GM19240 (cell line): ENCODE data around the gene HYAL4.

Source experiments
- DNase-seq: peaks from one replicate; pipeline ENCODE4 v3.0.0; 2011; ENCODE audit warnings: low spot score; ENCODE audit not compliant: insufficient read length

HYAL4 gene

DNA sequence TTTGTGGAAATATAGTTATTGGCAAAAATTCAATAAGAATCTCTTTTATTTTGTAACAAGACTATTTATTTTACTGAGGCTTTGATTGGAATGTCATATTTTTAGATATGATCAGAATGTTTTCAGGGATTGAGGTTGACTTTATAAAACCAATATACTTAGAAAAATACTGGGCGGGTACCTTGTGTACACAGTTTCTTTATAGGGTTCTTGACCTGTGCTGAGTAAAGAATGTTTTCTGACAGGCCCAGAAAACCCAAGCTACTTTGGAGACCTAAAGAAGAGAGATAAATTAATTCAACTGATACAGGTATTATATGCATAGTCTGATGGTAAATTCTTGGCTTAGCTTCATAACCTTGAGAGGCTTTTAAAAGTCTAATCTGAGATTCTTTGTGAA, 56.1 kb downstream of the HYAL4 start:
- no peak for DNase-seq

GRCh38 chr7:123905714-123906113, 60.7 kb downstream of the HYAL4 start:
- DNase-seq: no peak

GRCh38 chr7:123916240-123916724, 71.3 kb downstream of the HYAL4 start:
- DNase-seq: no peak

GRCh38 chr7:123917878-123918277, 72.9 kb downstream of the HYAL4 start:
- no peak for DNase-seq

- no peak for DNase-seq
Observed at GRCh38 chr7:123918309-123918708, 73.3 kb downstream of the HYAL4 start.

DNA sequence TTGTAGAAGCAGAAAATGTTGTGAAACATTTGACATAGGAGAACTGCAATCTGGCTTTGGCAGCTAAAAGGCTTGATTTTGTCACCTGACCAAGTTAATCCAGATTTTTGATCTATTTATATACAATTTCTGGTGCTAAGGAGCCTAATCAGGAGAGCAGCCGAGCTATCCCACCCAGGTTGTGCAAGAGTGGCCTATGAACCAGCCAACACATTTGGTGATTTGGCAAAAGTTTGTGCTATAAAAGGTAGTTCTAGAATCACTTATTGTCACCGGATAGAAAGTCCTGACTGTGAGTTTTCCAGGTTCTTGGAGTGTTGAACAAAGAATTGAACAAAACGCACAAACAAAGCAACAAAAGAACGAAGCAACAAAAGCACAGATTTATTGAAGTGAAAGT, 78.6 kb downstream of the HYAL4 start:
- DNase-seq: no peak

DNA sequence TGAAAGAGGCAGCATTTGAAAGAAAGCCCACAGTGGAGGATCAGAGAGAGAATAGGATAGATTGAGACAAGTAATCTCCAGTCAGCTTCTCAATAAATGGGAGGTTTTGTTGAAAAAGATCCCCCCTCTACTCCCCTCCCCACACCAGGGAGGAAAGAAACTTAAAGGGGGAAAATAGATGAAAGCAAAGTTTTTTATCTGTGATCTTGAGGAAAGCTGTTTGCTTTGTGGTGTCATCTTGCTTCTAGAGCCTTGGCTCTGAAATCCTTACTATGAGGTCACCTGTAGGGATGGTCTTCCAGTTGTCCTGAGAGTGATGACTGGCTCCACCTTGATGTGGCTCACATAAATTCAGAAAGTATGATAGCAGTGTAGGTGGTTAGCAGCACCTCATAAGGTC, 80.0 kb downstream of the HYAL4 start, which contains the start of gene SPAM1:
TSS of gene SPAM1 (plus strand) at position 301 of the 400 bp plus-strand sequence. CDS start 28,330 bp downstream, outside the sequence.
- no peak for DNase-seq
